Transverse colon (tissue), 4 donors: ENCODE data around the gene PRELID3B. TPM values are rescaled to one million over a fixed set of nuclear protein-coding genes. Genes with fewer than 3 reads are reported as not detected.

Experiments used
- DNase-seq: peaks from one replicate; pipeline ENCODE4 v3.0.0-alpha.2; 2019
- H3K27ac ChIP-seq, 4 donors: fragments of 200-600 bp; sonication (generic); 2 replicates each; pipeline ENCODE4 v1.5.1; 2016 to 2018; ENCODE audit warnings: inconsistent platforms in 4 of 4
- H3K27me3 ChIP-seq: fragments of 200-600 bp; sonication (generic); 2 replicates; pipeline ENCODE4 v1.5.1; 2017; ENCODE audit warnings: inconsistent platforms
- H3K36me3 ChIP-seq, 4 donors: fragments of 200-600 bp; sonication (generic); 2 replicates each; pipeline ENCODE4 v1.5.1; 2017 to 2019; ENCODE audit warnings: inconsistent platforms in 4 of 4
- H3K4me1 ChIP-seq, 4 donors: fragments of 200-600 bp; sonication (generic); 2 replicates each; pipeline ENCODE4 v1.5.1; 2017 to 2020; ENCODE audit warnings: inconsistent platforms in 4 of 4
- H3K4me3 ChIP-seq, 4 donors: fragments of 200-600 bp; sonication (generic); 1 replicate in 1 of 4; 2 replicates in 3 of 4; pipeline versions ENCODE4 v1.5.1 to v1.6.1; 2017 to 2019; ENCODE audit warnings: inconsistent platforms in 4 of 4
- H3K9me3 ChIP-seq, 2 donors: fragments of 200-600 bp; sonication (generic); 2 replicates each; pipeline ENCODE4 v1.5.1; 2017 to 2019; ENCODE audit warnings: inconsistent platforms in 2 of 2
- CTCF ChIP-seq, 5 experiments: fragments of 200-600 bp in 3 of 5; fragments of 450-650 bp in 2 of 5; sonication (generic) in 3 of 5; IDR thresholded peaks; 1 replicate in 2 of 5; 2 replicates in 3 of 5; pipeline ENCODE4 v1.5.1; 2016 to 2017; ENCODE audit warnings: antibody characterized with exemption in 5 of 5, inconsistent platforms in 3 of 5, mild to moderate bottlenecking in 2 of 5, moderate library complexity in 1 of 5
- EP300 ChIP-seq: sonication (generic); formaldehyde crosslinking; IDR thresholded peaks from one replicate; pipeline ENCODE4 v1.6.1; 2017; ENCODE audit warnings: antibody characterized with exemption, low read depth
- POLR2A ChIP-seq: fragments of 450-650 bp; IDR thresholded peaks from one replicate; pipeline ENCODE4 v1.6.1; 2016; ENCODE audit warnings: antibody characterized with exemption, mild to moderate bottlenecking, moderate library complexity
- POLR2AphosphoS5 ChIP-seq, 3 donors: sonication (generic); formaldehyde crosslinking; IDR thresholded peaks; one replicate each; pipeline ENCODE4 v1.6.1; 2016; ENCODE audit warnings: antibody characterized with exemption in 3 of 3
- WGBS, 2 donors: methylation state at CpG; one replicate each; pipeline ENCODE4 v1.1.5; 2018; ENCODE audit warnings: low coverage in 1 of 2; 5-methylcytosine and 5-hydroxymethylcytosine counted together
- in situ Hi-C, 4 donors: fragments of 200-750 bp; cut with MboI; loops; one replicate each; pipeline versions ENCODE4 v1.15.0 to v1.15.1; 2017; ENCODE audit warnings: low sequenced_read_pairs in 3 of 4, low pct_ligation_motif_present in 1 of 4, low pct_unique_long_range_greater_than_20kb in 1 of 4
- intact Hi-C: fragments of 100-400 bp; cut with DNase I; formaldehyde crosslinking; loops from one replicate; pipeline ENCODE4 v1.15.1; 2023; ENCODE audit warnings: low total_unique reads
- total RNA-seq, 4 donors: library from RNA; depleted of rRNA; stranded (reverse); fragments of >200 nt; gene quantifications; one replicate each; pipeline ENCODE4 v1.1.0, GENCODE V29; 2016

PRELID3B gene
- total RNA-seq, 4 donors from 2014 or later = 25.3 to 119 (median 67.8) TPM

GRCh38 chr20:58990651-58991445, 51.7 kb downstream of the PRELID3B start:
- Histone ChIP-seq H3K27ac (no peak overlapping the region), H3K9me3 (no peaks in the 10 kb centered on the region), H3K4me3 (no peak overlapping the region), H3K4me1 (no peaks in the 10 kb centered on the region), H3K27me3 (no peaks in the 10 kb centered on the region), H3K36me3 (peaks cover 0 to 69% (median 29%) of the 10 kb centered on the region in 4 donors)
- WGBS, 2 donors = 90 to 92% methylated on average over 2 to 14 of the region's 14 CpGs
- in situ Hi-C loops (no loop called here), intact Hi-C loops (no loop called here)
- DNase-seq = no peak
- TF ChIP-seq EP300 (no peak), POLR2AphosphoS5 (IDR thresholded peaks at IDR 0.05) (no peak), POLR2A (no peak), CTCF (IDR thresholded peaks at IDR 0.05) (no peak)

- Histone ChIP-seq H3K9me3 (no peaks in the 10 kb centered on the region), H3K27me3 (no peaks in the 10 kb centered on the region), H3K27ac (no peak overlapping the region), H3K4me1 (peaks cover 0 to 7% (median 1%) of the 10 kb centered on the region in 4 donors), H3K36me3 (peaks cover 0 to 64% (median 25%) of the 10 kb centered on the region in 4 donors), H3K4me3 (no peak overlapping the region)
- in situ Hi-C loops = loop anchor here in 1 of 4 donors (10.0 kb wide), 2 partner anchors 84 to 236 kb away; no protein-coding TSS in a partner anchor
- WGBS, 2 donors = 94 to 96% methylated on average over 5 to 10 of the region's 10 CpGs
- TF ChIP-seq EP300 (no peak), POLR2AphosphoS5 (IDR thresholded peaks at IDR 0.05) (no peak)
- intact Hi-C loops = loop anchor here (10.0 kb wide), 1 partner anchor 94 kb away; no protein-coding TSS in a partner anchor
- DNase-seq = no peak
These were observed 53.4 kb downstream of the PRELID3B start for GRCh38 chr20:58989196-58989595.

- Histone ChIP-seq H3K27ac (no peak overlapping the region), H3K36me3 (peaks cover 0 to 63% (median 25%) of the 10 kb centered on the region in 4 donors), H3K4me3 (no peak overlapping the region), H3K9me3 (no peaks in the 10 kb centered on the region), H3K27me3 (no peaks in the 10 kb centered on the region), H3K4me1 (peaks cover 0 to 11% (median 6%) of the 10 kb centered on the region in 4 donors)
- WGBS, 2 donors = 91 to 96% methylated on average over 5 to 6 of the region's 6 CpGs
- no peak for DNase-seq
- in situ Hi-C loops = loop anchor here in 1 of 4 donors (10.0 kb wide), 2 partner anchors 84 to 236 kb away; no protein-coding TSS in a partner anchor
- TF ChIP-seq CTCF (IDR thresholded peaks at IDR 0.05) (no peak), EP300 (no peak), POLR2AphosphoS5 (IDR thresholded peaks at IDR 0.05) (no peak), POLR2A (no peak)
- intact Hi-C loops = loop anchor here (10.0 kb wide), 1 partner anchor 94 kb away; no protein-coding TSS in a partner anchor
These were observed 54.1 kb downstream of the PRELID3B start for GRCh38 chr20:58988565-58988882.

- H3K4me1 ChIP-seq = peaks cover 0 to 14% (median 8%) of the 10 kb centered on the region in 4 donors
- WGBS, 2 donors = 86 to 93% methylated on average over 3 to 9 of the region's 9 CpGs
- H3K27ac ChIP-seq = no peak overlapping the region
- intact Hi-C loops (loop anchor here (10.0 kb wide), 1 partner anchor 93 kb away; no protein-coding TSS in a partner anchor), in situ Hi-C loops (loop anchor here in 1 of 4 donors (10.0 kb wide), 2 partner anchors 83 to 237 kb away; no protein-coding TSS in a partner anchor)
- TF ChIP-seq CTCF (IDR thresholded peaks at IDR 0.05) = no peak
- no peak for TF ChIP-seq POLR2AphosphoS5 (IDR thresholded peaks at IDR 0.05)
- no peak for TF ChIP-seq POLR2A
- TF ChIP-seq EP300 = no peak
- H3K36me3 ChIP-seq = peaks cover 0 to 57% (median 22%) of the 10 kb centered on the region in 4 donors
- no peak overlapping the region for H3K4me3 ChIP-seq
- H3K9me3 ChIP-seq = no peaks in the 10 kb centered on the region
- H3K27me3 ChIP-seq = no peaks in the 10 kb centered on the region
- no peak for DNase-seq
These were observed 54.6 kb downstream of the PRELID3B start for GRCh38 chr20:58987790-58988564.
